Measurements from ENCODE around the gene PRICKLE2. TPM values are rescaled to one million over a fixed set of nuclear protein-coding genes. Genes with fewer than 3 reads are reported as not detected.
A peak's percentile ranks its signal among the peaks of the same experiment; 100 is the strongest.

The PRICKLE2 gene
- total RNA-seq, 1 experiment from 2014 or later = 5.6 TPM

DNA sequence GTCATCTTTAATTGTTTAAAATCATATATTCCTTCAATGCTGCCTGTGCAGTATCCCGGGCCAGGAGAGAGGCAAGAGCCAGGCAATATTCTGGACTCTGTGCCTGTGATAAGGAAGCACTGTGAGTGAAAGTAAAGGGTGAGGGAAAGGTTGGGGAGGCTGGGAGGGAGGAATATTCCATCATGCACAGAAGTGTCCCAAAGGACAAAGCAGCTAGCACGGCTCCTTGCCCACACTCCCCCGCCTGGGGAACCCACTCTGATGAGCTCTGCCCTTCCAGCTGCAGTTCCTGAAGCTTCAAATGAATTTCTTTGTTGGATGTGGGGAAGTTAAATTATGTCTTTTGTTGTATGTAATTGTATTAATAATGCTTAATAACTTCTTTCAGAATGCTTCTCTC, 1.5 kb upstream of the PRICKLE2 start (continued):
- TF ChIP-seq, protein P1, sequence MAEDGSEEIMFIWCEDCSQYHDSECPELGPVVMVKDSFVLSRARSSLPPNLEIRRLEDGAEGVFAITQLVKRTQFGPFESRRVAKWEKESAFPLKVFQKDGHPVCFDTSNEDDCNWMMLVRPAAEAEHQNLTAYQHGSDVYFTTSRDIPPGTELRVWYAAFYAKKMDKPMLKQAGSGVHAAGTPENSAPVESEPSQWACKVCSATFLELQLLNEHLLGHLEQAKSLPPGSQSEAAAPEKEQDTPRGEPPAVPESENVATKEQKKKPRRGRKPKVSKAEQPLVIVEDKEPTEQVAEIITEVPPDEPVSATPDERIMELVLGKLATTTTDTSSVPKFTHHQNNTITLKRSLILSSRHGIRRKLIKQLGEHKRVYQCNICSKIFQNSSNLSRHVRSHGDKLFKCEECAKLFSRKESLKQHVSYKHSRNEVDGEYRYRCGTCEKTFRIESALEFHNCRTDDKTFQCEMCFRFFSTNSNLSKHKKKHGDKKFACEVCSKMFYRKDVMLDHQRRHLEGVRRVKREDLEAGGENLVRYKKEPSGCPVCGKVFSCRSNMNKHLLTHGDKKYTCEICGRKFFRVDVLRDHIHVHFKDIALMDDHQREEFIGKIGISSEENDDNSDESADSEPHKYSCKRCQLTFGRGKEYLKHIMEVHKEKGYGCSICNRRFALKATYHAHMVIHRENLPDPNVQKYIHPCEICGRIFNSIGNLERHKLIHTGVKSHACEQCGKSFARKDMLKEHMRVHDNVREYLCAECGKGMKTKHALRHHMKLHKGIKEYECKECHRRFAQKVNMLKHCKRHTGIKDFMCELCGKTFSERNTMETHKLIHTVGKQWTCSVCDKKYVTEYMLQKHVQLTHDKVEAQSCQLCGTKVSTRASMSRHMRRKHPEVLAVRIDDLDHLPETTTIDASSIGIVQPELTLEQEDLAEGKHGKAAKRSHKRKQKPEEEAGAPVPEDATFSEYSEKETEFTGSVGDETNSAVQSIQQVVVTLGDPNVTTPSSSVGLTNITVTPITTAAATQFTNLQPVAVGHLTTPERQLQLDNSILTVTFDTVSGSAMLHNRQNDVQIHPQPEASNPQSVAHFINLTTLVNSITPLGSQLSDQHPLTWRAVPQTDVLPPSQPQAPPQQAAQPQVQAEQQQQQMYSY (CRISPR knock-in tag; IDR thresholded peaks at IDR 0.05) = no peak
- TF ChIP-seq RELA (CRISPR knock-in tag; IDR thresholded peaks at IDR 0.05; ENCODE audit: borderline replicate concordance) (no peak), ZBTB21 (CRISPR knock-in tag; IDR thresholded peaks at IDR 0.05; ENCODE audit: borderline replicate concordance) (no peak), ZNF263 (CRISPR knock-in tag; IDR thresholded peaks at IDR 0.05; ENCODE audit: low read depth) (no peak)

DNA sequence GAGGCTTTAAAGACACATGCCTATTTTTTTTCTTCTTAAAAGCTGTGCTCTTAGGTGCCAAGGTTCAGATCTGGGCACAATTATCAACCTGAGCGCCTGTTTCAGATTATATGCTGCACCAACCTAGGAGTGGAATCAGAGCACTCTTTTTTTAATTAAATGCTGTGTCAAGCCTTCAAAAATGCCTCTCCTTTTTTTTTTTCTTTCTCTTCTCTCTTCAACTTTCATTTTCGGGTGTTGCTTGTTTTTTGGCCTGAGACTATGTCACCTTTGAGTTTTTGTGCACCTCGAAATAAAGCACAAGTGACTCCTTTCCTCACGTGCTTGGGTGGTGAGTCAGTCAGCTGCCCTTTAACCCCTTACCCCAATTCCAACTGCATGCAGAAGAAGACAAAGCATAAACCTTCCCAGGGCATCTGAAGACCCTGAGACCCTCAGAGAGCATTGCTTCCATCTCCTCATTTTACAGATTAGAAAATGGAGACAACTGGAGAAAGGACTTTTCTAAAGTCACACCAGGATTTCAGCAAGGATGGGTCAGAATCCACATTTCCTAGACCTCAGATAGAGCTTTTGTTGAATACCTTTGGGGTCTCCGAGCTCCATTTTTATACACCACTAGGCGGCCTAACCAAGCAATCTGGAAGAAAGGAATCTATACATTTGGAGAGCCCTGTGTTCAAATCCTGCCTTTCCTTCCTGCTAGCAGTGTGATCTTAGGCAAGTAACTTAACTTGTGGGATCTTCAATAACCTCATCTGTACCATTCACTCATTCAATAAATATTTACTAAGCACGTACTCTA, 631 bp upstream of the PRICKLE2 start:
- ChIA-PET CTCF (interaction anchor here (0.6 to 2.0 kb wide), 18 partner anchors 10 to 280 kb away, joined by 3 to 14 read pairs (median 4); no protein-coding TSS in a partner anchor), POLR2A (interaction anchor here (1.2 kb wide), 1 partner anchor 12 kb away, joined by 3 read pairs; no protein-coding TSS in a partner anchor)
- DNase-seq (ENCODE audit: low spot score) = no peak
- Mint-ChIP-seq H3K4me3 (peak overlapping the region; percentile 62), H3K36me3 (no peaks in the 10 kb centered on the region), H3K9me3 (no peaks in the 10 kb centered on the region), H3K27me3 (ENCODE audit: low read depth) (peaks cover 40% of the 10 kb centered on the region), H3K4me1 (peaks cover 46% of the 10 kb centered on the region), H3K27ac (peak overlapping the region; percentile 82)
- no peak for TF ChIP-seq SMAD4 (CRISPR knock-in tag; IDR thresholded peaks at IDR 0.05)
- no peak for TF ChIP-seq NFYB (CRISPR knock-in tag; conservative IDR thresholded peaks at IDR 0.05; ENCODE audit: low read depth)
- TF ChIP-seq, protein P2, sequence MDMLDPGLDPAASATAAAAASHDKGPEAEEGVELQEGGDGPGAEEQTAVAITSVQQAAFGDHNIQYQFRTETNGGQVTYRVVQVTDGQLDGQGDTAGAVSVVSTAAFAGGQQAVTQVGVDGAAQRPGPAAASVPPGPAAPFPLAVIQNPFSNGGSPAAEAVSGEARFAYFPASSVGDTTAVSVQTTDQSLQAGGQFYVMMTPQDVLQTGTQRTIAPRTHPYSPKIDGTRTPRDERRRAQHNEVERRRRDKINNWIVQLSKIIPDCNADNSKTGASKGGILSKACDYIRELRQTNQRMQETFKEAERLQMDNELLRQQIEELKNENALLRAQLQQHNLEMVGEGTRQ (CRISPR knock-in tag; IDR thresholded peaks at IDR 0.05) = no peak
- TF ChIP-seq PRRX2 (CRISPR knock-in tag; IDR thresholded peaks at IDR 0.05) = no peak
- no peak for TF ChIP-seq ZNF121 (CRISPR knock-in tag; IDR thresholded peaks at IDR 0.05)
- no peak for ATAC-seq

DNA sequence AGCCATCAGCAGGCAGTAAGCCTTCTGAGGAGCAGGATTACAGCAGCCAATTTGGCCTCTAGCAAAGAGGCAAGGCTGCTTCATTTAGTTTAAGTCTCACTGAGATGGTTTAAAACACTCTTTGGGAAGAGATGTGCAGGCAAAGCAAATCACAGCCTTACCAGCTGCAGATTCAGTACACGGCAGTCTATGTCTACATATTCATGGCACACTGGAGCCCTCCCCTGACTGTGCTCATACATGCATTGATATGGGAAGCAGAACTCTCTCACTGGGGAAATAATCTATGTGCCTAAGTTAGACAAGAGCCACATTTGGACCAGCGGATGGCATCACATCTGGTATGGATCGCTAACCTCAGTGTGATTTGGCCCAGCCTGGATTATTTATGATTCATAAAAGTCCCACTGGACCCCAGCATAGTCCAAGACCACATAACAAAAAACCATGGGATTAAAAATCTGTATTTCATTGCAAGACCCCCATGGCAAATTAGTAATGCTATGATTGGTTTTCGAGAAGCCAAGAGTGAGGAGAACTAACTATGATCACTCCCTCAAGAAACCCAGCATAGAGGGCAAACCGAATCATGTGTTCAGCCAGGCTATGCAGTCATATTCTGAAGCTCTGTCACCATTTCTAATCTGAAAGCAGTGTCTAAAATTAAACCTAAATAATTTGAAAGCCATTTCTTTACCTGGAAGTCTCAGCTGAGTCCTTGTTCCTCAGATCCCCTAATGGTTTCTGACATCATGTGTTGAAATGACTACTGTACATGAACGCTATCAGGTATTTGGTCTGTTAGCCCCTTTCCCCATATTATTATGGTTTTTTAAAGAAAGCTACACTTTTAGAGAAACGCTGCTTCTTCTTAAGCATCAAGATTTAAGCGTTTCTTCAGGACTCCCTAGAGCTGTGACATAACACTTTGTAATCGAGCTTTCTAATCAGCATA, 1.2 kb downstream of the PRICKLE2 start:
- no peak overlapping the region for H3K27ac Mint-ChIP-seq

DNA sequence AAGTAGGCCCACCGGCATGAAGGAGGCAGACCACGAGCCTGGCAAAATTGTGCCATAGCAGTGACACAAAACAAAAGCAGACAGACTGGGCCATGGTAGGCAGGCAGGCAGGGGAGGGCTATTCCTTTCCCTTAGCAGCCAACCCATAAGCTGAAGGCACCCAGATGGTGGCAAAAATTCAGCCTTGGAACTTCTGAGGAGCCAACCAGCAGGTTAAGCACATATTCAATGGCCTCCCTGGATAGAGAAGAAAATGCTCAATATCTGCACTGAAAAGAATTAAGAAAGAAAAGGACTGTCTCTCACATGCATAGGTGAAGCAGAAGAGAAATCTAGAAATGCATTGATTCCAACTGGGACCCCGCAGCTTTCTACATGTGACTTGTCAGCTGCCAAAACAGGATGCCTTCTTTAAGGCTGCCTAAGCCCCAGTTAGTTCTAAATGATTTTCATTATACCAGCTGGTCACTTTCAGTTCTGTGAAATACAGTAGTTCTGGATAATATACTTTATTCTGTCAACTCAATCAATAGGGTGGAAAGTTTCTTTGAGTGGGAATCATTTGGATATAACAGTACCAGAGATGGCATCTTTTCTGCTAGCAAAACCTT, 2.7 kb downstream of the PRICKLE2 start:
- CTCF ChIA-PET = interaction anchor here (1.0 kb wide), 1 partner anchor 56 kb away, joined by 3 read pairs; no protein-coding TSS in a partner anchor
- no peaks in the 10 kb centered on the region for H3K9me3 Mint-ChIP-seq
- ATAC-seq = no peak
- TF ChIP-seq SOX15 (CRISPR knock-in tag; IDR thresholded peaks at IDR 0.05) (no peak), GTF2I (CRISPR knock-in tag; conservative IDR thresholded peaks at IDR 0.05) (no peak), ZNF416 (CRISPR knock-in tag; IDR thresholded peaks at IDR 0.05) (no peak), NR2C2 (CRISPR knock-in tag; IDR thresholded peaks at IDR 0.05) (no peak), ZNF396 (CRISPR knock-in tag; IDR thresholded peaks at IDR 0.05; ENCODE audit: borderline replicate concordance) (no peak)
- TF ChIP-seq, protein P3, sequence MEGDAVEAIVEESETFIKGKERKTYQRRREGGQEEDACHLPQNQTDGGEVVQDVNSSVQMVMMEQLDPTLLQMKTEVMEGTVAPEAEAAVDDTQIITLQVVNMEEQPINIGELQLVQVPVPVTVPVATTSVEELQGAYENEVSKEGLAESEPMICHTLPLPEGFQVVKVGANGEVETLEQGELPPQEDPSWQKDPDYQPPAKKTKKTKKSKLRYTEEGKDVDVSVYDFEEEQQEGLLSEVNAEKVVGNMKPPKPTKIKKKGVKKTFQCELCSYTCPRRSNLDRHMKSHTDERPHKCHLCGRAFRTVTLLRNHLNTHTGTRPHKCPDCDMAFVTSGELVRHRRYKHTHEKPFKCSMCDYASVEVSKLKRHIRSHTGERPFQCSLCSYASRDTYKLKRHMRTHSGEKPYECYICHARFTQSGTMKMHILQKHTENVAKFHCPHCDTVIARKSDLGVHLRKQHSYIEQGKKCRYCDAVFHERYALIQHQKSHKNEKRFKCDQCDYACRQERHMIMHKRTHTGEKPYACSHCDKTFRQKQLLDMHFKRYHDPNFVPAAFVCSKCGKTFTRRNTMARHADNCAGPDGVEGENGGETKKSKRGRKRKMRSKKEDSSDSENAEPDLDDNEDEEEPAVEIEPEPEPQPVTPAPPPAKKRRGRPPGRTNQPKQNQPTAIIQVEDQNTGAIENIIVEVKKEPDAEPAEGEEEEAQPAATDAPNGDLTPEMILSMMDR (IDR thresholded peaks at IDR 0.05) = no peak
- TF ChIP-seq, protein P4, sequence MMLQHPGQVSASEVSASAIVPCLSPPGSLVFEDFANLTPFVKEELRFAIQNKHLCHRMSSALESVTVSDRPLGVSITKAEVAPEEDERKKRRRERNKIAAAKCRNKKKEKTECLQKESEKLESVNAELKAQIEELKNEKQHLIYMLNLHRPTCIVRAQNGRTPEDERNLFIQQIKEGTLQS (CRISPR knock-in tag; conservative IDR thresholded peaks at IDR 0.05) = no peak
- TF ChIP-seq, protein P5, sequence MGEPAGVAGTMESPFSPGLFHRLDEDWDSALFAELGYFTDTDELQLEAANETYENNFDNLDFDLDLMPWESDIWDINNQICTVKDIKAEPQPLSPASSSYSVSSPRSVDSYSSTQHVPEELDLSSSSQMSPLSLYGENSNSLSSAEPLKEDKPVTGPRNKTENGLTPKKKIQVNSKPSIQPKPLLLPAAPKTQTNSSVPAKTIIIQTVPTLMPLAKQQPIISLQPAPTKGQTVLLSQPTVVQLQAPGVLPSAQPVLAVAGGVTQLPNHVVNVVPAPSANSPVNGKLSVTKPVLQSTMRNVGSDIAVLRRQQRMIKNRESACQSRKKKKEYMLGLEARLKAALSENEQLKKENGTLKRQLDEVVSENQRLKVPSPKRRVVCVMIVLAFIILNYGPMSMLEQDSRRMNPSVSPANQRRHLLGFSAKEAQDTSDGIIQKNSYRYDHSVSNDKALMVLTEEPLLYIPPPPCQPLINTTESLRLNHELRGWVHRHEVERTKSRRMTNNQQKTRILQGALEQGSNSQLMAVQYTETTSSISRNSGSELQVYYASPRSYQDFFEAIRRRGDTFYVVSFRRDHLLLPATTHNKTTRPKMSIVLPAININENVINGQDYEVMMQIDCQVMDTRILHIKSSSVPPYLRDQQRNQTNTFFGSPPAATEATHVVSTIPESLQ (CRISPR knock-in tag; IDR thresholded peaks at IDR 0.05) = no peak
- no peak for DNase-seq (ENCODE audit: low spot score)
- peaks cover 72% of the 10 kb centered on the region for H3K27me3 Mint-ChIP-seq (ENCODE audit: low read depth)
- no peak overlapping the region for H3K27ac Mint-ChIP-seq
- peaks cover 67% of the 10 kb centered on the region for H3K4me1 Mint-ChIP-seq
- H3K36me3 Mint-ChIP-seq = no peaks in the 10 kb centered on the region
- no peak overlapping the region for H3K4me3 Mint-ChIP-seq
- POLR2A ChIA-PET = no interaction called here

More for the DNA sequence above, 1.2 kb downstream of the PRICKLE2 start:
- H3K27me3 Mint-ChIP-seq (ENCODE audit: low read depth) = peaks cover 58% of the 10 kb centered on the region
- H3K4me3 Mint-ChIP-seq = 0 out of 2 replicates have a peak overlapping the region, but pooled peaks have one; percentile 62
- TF ChIP-seq SOX15 (CRISPR knock-in tag; IDR thresholded peaks at IDR 0.05) (no peak), KAT7 (CRISPR knock-in tag; IDR thresholded peaks at IDR 0.05; ENCODE audit: borderline replicate concordance) (no peak)
- ChIA-PET CTCF (interaction anchor here (0.6 to 2.0 kb wide), 3 partner anchors 8 to 176 kb away, joined by 4 to 14 read pairs (median 5); no protein-coding TSS in a partner anchor), POLR2A (no interaction called here)
- no peaks in the 10 kb centered on the region for H3K9me3 Mint-ChIP-seq
- H3K4me1 Mint-ChIP-seq = peaks cover 58% of the 10 kb centered on the region
- ATAC-seq (no peak), DNase-seq (ENCODE audit: low spot score) (no peak)
- H3K36me3 Mint-ChIP-seq = no peaks in the 10 kb centered on the region
